Glutamatergic neuron (in vitro differentiated cells): ENCODE data around the gene DNM3. TPM values are rescaled to one million over a fixed set of nuclear protein-coding genes. Genes with fewer than 3 reads are reported as not detected.

ENCODE experiments used
- DNase-seq: peaks from one replicate; pipeline ENCODE4 v3.0.0; 2022
- H3K27ac Mint-ChIP-seq: one replicate; pipeline ENCODE4 v1.8.0; 2020; ENCODE audit warnings: mild to moderate bottlenecking, mixed read lengths, inconsistent platforms; ENCODE audit not compliant: unreplicated experiment
- H3K27me3 Mint-ChIP-seq: one replicate; pipeline ENCODE4 v1.8.0; 2020; ENCODE audit warnings: mild to moderate bottlenecking, moderate library complexity, mixed read lengths, inconsistent platforms; ENCODE audit not compliant: unreplicated experiment
- H3K36me3 Mint-ChIP-seq: one replicate; pipeline ENCODE4 v1.8.0; 2020; ENCODE audit warnings: mild to moderate bottlenecking, mixed read lengths, inconsistent platforms; ENCODE audit not compliant: unreplicated experiment
- H3K4me1 Mint-ChIP-seq: one replicate; pipeline ENCODE4 v1.8.0; 2020; ENCODE audit warnings: mild to moderate bottlenecking, low read depth, mixed read lengths, inconsistent platforms; ENCODE audit not compliant: unreplicated experiment
- H3K4me3 Mint-ChIP-seq: one replicate; pipeline ENCODE4 v1.8.0; 2020; ENCODE audit warnings: mild to moderate bottlenecking, mixed read lengths, inconsistent platforms; ENCODE audit not compliant: unreplicated experiment
- H3K9me3 Mint-ChIP-seq: one replicate; pipeline ENCODE4 v1.8.0; 2020; ENCODE audit warnings: mild to moderate bottlenecking, moderate library complexity, mixed read lengths, inconsistent platforms; ENCODE audit not compliant: unreplicated experiment
- CTCF ChIP-seq: fragments of 200-600 bp; sonication (generic); IDR thresholded peaks from one replicate; pipeline ENCODE4 v1.5.0; 2021; ENCODE audit not compliant: partially characterized antibody, unreplicated experiment
- total RNA-seq: library from RNA; stranded (reverse); fragmentation: NEBNext Ultra II Directional; extraction: Animal tissue kit (Norgen Biotek cat#: 25700); gene quantifications from one replicate; pipeline ENCODE4 v1.2.1, GENCODE V29; 2021; ENCODE audit not compliant: unreplicated experiment

DNM3 gene
- total RNA-seq, 1 donor from 2014 or later, result 11.4 TPM

DNA sequence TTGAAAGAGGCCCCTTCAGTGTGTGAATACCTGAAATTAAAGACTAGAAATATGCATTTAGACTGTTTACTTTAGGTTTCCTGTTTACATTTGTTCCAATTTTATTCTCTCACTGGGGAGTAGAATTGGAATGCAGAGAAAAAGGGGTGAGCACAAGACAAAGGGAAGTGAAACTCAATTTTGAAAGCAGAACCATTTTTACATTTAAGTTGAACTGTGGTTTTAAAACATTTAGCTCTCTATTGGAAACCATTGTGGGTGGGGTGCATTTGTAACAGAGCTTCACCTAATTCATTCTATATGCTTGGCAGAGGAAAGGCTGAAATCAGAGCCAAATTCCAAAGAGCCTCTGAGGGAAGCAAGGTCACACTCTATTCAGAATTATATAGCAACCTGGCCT lies 343.9 kb downstream of the DNM3 start:
- Mint-ChIP-seq H3K27ac (no peak overlapping the region), H3K4me1 (no peaks in the 10 kb centered on the region), H3K27me3 (no peaks in the 10 kb centered on the region), H3K9me3 (no peaks in the 10 kb centered on the region), H3K36me3 (no peaks in the 10 kb centered on the region), H3K4me3 (no peak overlapping the region)
- no peak for TF ChIP-seq CTCF
- no peak for DNase-seq

- Mint-ChIP-seq H3K27me3 (no peaks in the 10 kb centered on the region), H3K4me1 (no peaks in the 10 kb centered on the region), H3K4me3 (no peak overlapping the region), H3K27ac (no peak overlapping the region), H3K36me3 (no peaks in the 10 kb centered on the region), H3K9me3 (no peaks in the 10 kb centered on the region)
- no peak for TF ChIP-seq CTCF
- no peak for DNase-seq
These were observed 344.7 kb downstream of the DNM3 start for GRCh38 chr1:172185996-172186395.

- Mint-ChIP-seq H3K4me3 (no peak overlapping the region), H3K36me3 (peaks cover 19% of the 10 kb centered on the region), H3K4me1 (peaks cover 5% of the 10 kb centered on the region), H3K27me3 (no peaks in the 10 kb centered on the region), H3K27ac (no peak overlapping the region), H3K9me3 (peaks cover 2% of the 10 kb centered on the region)
- DNase-seq, result no peak
- no peak for TF ChIP-seq CTCF
These were observed 360.3 kb downstream of the DNM3 start for GRCh38 chr1:172201572-172201971.

- H3K9me3 Mint-ChIP-seq, result peaks cover 2% of the 10 kb centered on the region
- no peak for TF ChIP-seq CTCF
- peak overlapping the region; percentile 10 for H3K27ac Mint-ChIP-seq
- peaks cover 5% of the 10 kb centered on the region for H3K4me1 Mint-ChIP-seq
- H3K27me3 Mint-ChIP-seq, result no peaks in the 10 kb centered on the region
- H3K4me3 Mint-ChIP-seq, result no peak overlapping the region
- H3K36me3 Mint-ChIP-seq, result peaks cover 15% of the 10 kb centered on the region
- no peak for DNase-seq
These were observed 362.0 kb downstream of the DNM3 start for GRCh38 chr1:172203135-172203823.

DNA sequence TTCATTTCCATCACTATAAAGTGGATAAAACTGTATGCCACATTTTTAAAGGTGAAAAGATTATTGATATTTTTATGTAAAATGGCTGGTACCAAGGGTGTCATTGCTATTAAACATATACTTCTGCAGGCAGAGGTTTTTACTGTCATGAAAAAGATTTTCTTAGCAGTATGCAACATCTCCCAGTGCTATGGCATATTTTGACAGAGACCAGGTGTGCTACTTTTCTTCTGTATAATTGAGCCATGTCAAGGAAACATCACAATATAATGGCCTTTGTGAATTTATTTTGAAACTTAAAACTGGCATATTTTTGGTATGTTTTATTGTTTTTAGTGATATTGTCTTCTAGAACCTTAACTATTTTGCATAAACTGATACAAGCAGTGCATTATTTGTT lies 362.6 kb downstream of the DNM3 start:
- Mint-ChIP-seq H3K4me3 (no peak overlapping the region), H3K36me3 (peaks cover 10% of the 10 kb centered on the region)
- TF ChIP-seq CTCF, result no peak

More for the DNA sequence above, 362.6 kb downstream of the DNM3 start:
- H3K4me1 Mint-ChIP-seq, result peaks cover 5% of the 10 kb centered on the region
- no peaks in the 10 kb centered on the region for H3K9me3 Mint-ChIP-seq
- no peak overlapping the region for H3K27ac Mint-ChIP-seq
- H3K27me3 Mint-ChIP-seq, result no peaks in the 10 kb centered on the region
- no peak for DNase-seq
